Fibroblast of gingiva (primary cell): ENCODE measurements around the gene PRR5L.
A peak's percentile ranks its signal among the peaks of the same experiment; 100 is the strongest.

Experiments
- DNase-seq: peaks from one replicate; pipeline ENCODE4 v3.0.0-alpha.2; 2011; ENCODE audit warnings: low read depth

PRR5L gene

GRCh38 chr11:36295926-36296325 is at the start of gene PRR5L:
Gene PRR5L, plus strand, starts transcription at chr11:36296288. Its CDS starts 104,834 bp downstream, at chr11:36401122.
- DNase-seq: no peak

GRCh38 chr11:36247493-36247892 is 48.6 kb upstream of the PRR5L start:
- DNase-seq: no peak

GRCh38 chr11:36248436-36248835 is 47.7 kb upstream of the PRR5L start:
- no peak for DNase-seq

GRCh38 chr11:36249246-36249645 is 46.8 kb upstream of the PRR5L start:
- DNase-seq: peak; percentile 85

- no peak for DNase-seq
Measured at GRCh38 chr11:36251823-36252222, 44.3 kb upstream of the PRR5L start.

- no peak for DNase-seq
Measured at GRCh38 chr11:36253238-36253637, 42.9 kb upstream of the PRR5L start.

- DNase-seq: peak; percentile 53
Measured at GRCh38 chr11:36254713-36255112, 41.4 kb upstream of the PRR5L start.

- no peak for DNase-seq
Measured at GRCh38 chr11:36257351-36257750, 38.7 kb upstream of the PRR5L start.

- DNase-seq: peak; percentile 69
Measured at GRCh38 chr11:36258730-36259360, 37.2 kb upstream of the PRR5L start.

- DNase-seq: no peak
Measured at GRCh38 chr11:36261094-36261493, 35.0 kb upstream of the PRR5L start.

GRCh38 chr11:36264011-36264972 is 31.8 kb upstream of the PRR5L start:
- DNase-seq: no peak

GRCh38 chr11:36264973-36265344 is 31.1 kb upstream of the PRR5L start:
- DNase-seq: no peak

GRCh38 chr11:36265793-36266628 is 30.1 kb upstream of the PRR5L start:
- no peak for DNase-seq

- no peak for DNase-seq
Measured at GRCh38 chr11:36266767-36267166, 29.3 kb upstream of the PRR5L start.

- DNase-seq: no peak
Measured at GRCh38 chr11:36268337-36268985, 27.6 kb upstream of the PRR5L start.

- no peak for DNase-seq
Measured at GRCh38 chr11:36270701-36271100, 25.4 kb upstream of the PRR5L start.

GRCh38 chr11:36271794-36272407 is 24.2 kb upstream of the PRR5L start:
- no peak for DNase-seq

- DNase-seq: no peak
Measured at GRCh38 chr11:36273110-36273509, 23.0 kb upstream of the PRR5L start.

- no peak for DNase-seq
Measured at GRCh38 chr11:36274414-36274813, 21.7 kb upstream of the PRR5L start.

- DNase-seq: no peak
Measured at GRCh38 chr11:36278531-36279282, 17.4 kb upstream of the PRR5L start.

- no peak for DNase-seq
Measured at GRCh38 chr11:36280531-36280930, 15.6 kb upstream of the PRR5L start.
